HepG2 (cell line): Measurements from ENCODE around the gene SPATA13. TPM values are rescaled to one million over a fixed set of nuclear protein-coding genes. Genes with fewer than 3 reads are reported as not detected.

Experiments used
- ATAC-seq: fragments of 200-7000 bp; cut with Tn5 transposase; 3 replicates; pipeline ENCODE4 v1.9.1; 2020; ENCODE audit warnings: mild to moderate bottlenecking, moderate library complexity
- BruUV-seq: library from RNA; stranded (reverse); fragments of 400-500 nt; replicated peaks from 2 replicates; lab custom pipeline; 2021; lab: Mats Ljungman, UMichigan
- CTCF ChIA-PET: fragments of 300-600 bp; formaldehyde crosslinking; extraction: SDS; loops from one replicate; lab custom pipeline; 2021; ENCODE audit warnings: low total read pairs, inconsistent platforms, low intra/inter-chr PET ratio; lab: Yijun Ruan, JAX
- POLR2A ChIA-PET: fragments of 350-600 bp; sonication (Branson Sonifier 250); formaldehyde crosslinking; loops from one replicate; lab custom pipeline; 2020; ENCODE audit warnings: antibody characterized with exemption, inconsistent platforms; lab: Yijun Ruan, JAX
- DNase-seq: peaks from one replicate; pipeline ENCODE4 v3.0.0-alpha.2; 2015; ENCODE audit warnings: low spot score
- FAIRE-seq: peaks from 3 replicates; lab custom pipeline; 2011; peaks lifted over from hg19 to GRCh38; lab: Jason Lieb, UNC
- H2AFZ ChIP-seq: one replicate; pipeline ENCODE4 v1.6.1; 2011; ENCODE audit warnings: low read length, inconsistent platforms
- H3K27ac ChIP-seq: fragments of 300-600 bp; 3 replicates; pipeline ENCODE4 v1.8.0; 2011; ENCODE audit warnings: mixed run types, mild to moderate bottlenecking, mixed read lengths, low read length, inconsistent platforms; ENCODE audit not compliant: insufficient read depth; ENCODE audit errors: extremely low read length
- H3K27me3 ChIP-seq, 2 experiments: fragments of 200-600 bp in 1 of 2; 2 replicates in 1 of 2; 3 replicates in 1 of 2; pipeline versions ENCODE4 v1.6.0 to v1.8.0; 2011; ENCODE audit warnings: low read length in 2 of 2, mild to moderate bottlenecking in 2 of 2, moderate library complexity in 2 of 2, inconsistent platforms in 1 of 2; ENCODE audit not compliant: insufficient read depth in 2 of 2, control insufficient read depth in 1 of 2
- H3K36me3 ChIP-seq, 2 experiments: fragments of 200-600 bp in 1 of 2; replicated peaks in 1 of 2; 2 replicates in 1 of 2; 3 replicates in 1 of 2; pipeline versions ENCODE4 v1.5.1 to v1.8.0; 2011; ENCODE audit warnings: low read length in 2 of 2, inconsistent platforms in 1 of 2; ENCODE audit not compliant: insufficient read depth in 2 of 2, control insufficient read depth in 1 of 2
- H3K4me1 ChIP-seq: 2 replicates; pipeline ENCODE4 v1.5.1; 2012; ENCODE audit warnings: low read length, inconsistent platforms; ENCODE audit not compliant: insufficient read depth
- H3K4me2 ChIP-seq: 2 replicates; pipeline ENCODE4 v1.6.0; 2011; ENCODE audit warnings: low read depth, low read length, inconsistent platforms
- H3K4me3 ChIP-seq, 3 experiments: fragments of 200-600 bp in 1 of 3; sonication (generic), shearing (Covaris generic) in 1 of 3; replicated peaks in 1 of 3; 2 replicates each; pipeline ENCODE4 v1.5.1; 2011 to 2016; ENCODE audit warnings: low read length in 3 of 3, inconsistent platforms in 2 of 3, low read depth in 2 of 3, mild to moderate bottlenecking in 2 of 3, control low read depth in 1 of 3, mixed read lengths in 1 of 3; ENCODE audit not compliant: insufficient read depth in 1 of 3
- H3K79me2 ChIP-seq: one replicate; pipeline ENCODE4 v1.6.1; 2011; ENCODE audit warnings: low read length, inconsistent platforms; ENCODE audit not compliant: insufficient read depth
- H3K9ac ChIP-seq: 2 replicates; pipeline ENCODE4 v1.6.0; 2011; ENCODE audit warnings: mild to moderate bottlenecking, low read depth, low read length, inconsistent platforms; ENCODE audit not compliant: insufficient read depth
- H3K9me3 ChIP-seq: 2 replicates; pipeline ENCODE4 v1.5.1; 2012; ENCODE audit warnings: mild to moderate bottlenecking, low read length
- H4K20me1 ChIP-seq: 2 replicates; pipeline ENCODE4 v1.6.0; 2011; ENCODE audit warnings: inconsistent platforms, mild to moderate bottlenecking, low read length, moderate library complexity; ENCODE audit not compliant: insufficient read depth
- DR1 ChIP-seq: sonication (generic); formaldehyde crosslinking; IDR thresholded peaks from 2 replicates; pipeline ENCODE4 v1.8.0; 2021; ENCODE audit warnings: mild to moderate bottlenecking, missing genetic modification reagents, inconsistent platforms
- ETV5 ChIP-seq: IDR thresholded peaks from 2 replicates; pipeline ENCODE4 v1.6.1; 2018; ENCODE audit warnings: missing biosample characterization, missing genetic modification reagents, inconsistent platforms, borderline replicate concordance
- GPN1 ChIP-seq: sonication (generic); formaldehyde crosslinking; IDR thresholded peaks from 2 replicates; pipeline ENCODE4 v1.5.1; 2020; ENCODE audit warnings: missing genetic modification reagents, borderline replicate concordance
- HNF4A ChIP-seq: sonication (generic); formaldehyde crosslinking; IDR thresholded peaks from 2 replicates; pipeline ENCODE4 v1.4.0; 2020; ENCODE audit warnings: missing genetic modification reagents
- KAT7 ChIP-seq: IDR thresholded peaks from 2 replicates; pipeline ENCODE4 v1.6.1; 2018; ENCODE audit warnings: borderline replicate concordance, missing compliant biosample characterization
- KIAA2018 ChIP-seq: sonication (generic); formaldehyde crosslinking; IDR thresholded peaks from 2 replicates; pipeline ENCODE4 v1.5.0; 2020; ENCODE audit warnings: mild to moderate bottlenecking, missing genetic modification reagents, borderline replicate concordance
- KLF9 ChIP-seq: IDR thresholded peaks from 2 replicates; pipeline ENCODE4 v1.6.1; 2016; ENCODE audit warnings: low read depth
- MYPOP ChIP-seq: sonication (generic); formaldehyde crosslinking; IDR thresholded peaks from 2 replicates; pipeline ENCODE4 v1.8.1; 2023; ENCODE audit warnings: mild to moderate bottlenecking, moderate library complexity, missing genetic modification reagents
- SIN3B ChIP-seq: fragments of 150-350 bp; IDR thresholded peaks from 2 replicates; pipeline ENCODE4 v1.6.1; 2014; ENCODE audit warnings: low read length
- ZBTB43 ChIP-seq: sonication (generic); formaldehyde crosslinking; conservative IDR thresholded peaks from 2 replicates; pipeline ENCODE4 v1.4.0; 2020; ENCODE audit warnings: missing genetic modification reagents
- ZNF205 ChIP-seq: IDR thresholded peaks from 2 replicates; pipeline ENCODE4 v1.6.1; 2018; ENCODE audit warnings: missing biosample characterization, missing genetic modification reagents
- WGBS: methylation state at CpG from one replicate; pipeline ENCODE4 v1.1.6; 2017; ENCODE audit warnings: low lambda C conversion rate; 5-methylcytosine and 5-hydroxymethylcytosine counted together
- in situ Hi-C: cut with HindIII; loops from 2 replicates; pipeline ENCODE4 v1.10.0; 2017; ENCODE audit warnings: low pct_unique_long_range_greater_than_20kb; ENCODE audit not compliant: extremely low pct_ligation_motif_present
- intact Hi-C: fragments of 100-400 bp; cut with micrococcal nuclease; formaldehyde crosslinking; loops from one replicate; pipeline ENCODE4 v1.10.0; 2022; ENCODE audit not compliant: unreplicated experiment
- polyA plus RNA-seq, 8 experiments: library from polyadenylated mRNA; depleted of rRNA in 3 of 8; stranded (reverse) in 7 of 8; unstranded in 1 of 8; fragments of >200 nt; fragmentation: Illumina TruSeq in 4 of 8; extraction: Trizol in 4 of 8; gene quantifications; 2 replicates each; pipeline versions ENCODE4 v1.2.1 to v1.2.3, GENCODE V29; 2011 to 2016; ENCODE audit warnings: low read depth in 4 of 8, missing spikeins in 1 of 8, mixed read lengths in 1 of 8; ENCODE audit not compliant: insufficient read depth in 1 of 8
- total RNA-seq, 5 experiments: library from RNA; depleted of rRNA; stranded (reverse); fragments of >200 nt; fragmentation: Illumina TruSeq; extraction: Trizol; gene quantifications; 2 replicates each; pipeline ENCODE4 v1.2.3, GENCODE V29; 2016; ENCODE audit warnings: low read depth in 1 of 5

Gene SPATA13
- total and polyA plus RNA-seq, 2 of the 13 experiments (the other 11 are each of a cell fraction or from before 2014, with no cell fraction given), result 11.3 to 14.2 TPM

- Histone ChIP-seq H3K4me2 (peak overlapping the region; percentile 87), H3K4me1 (peaks cover 64% of the 10 kb centered on the region), H3K9me3 (no peaks in the 10 kb centered on the region), H3K27me3 (no peaks in the 10 kb centered on the region), H2AFZ (no peak overlapping the region), H3K79me2 (peaks cover 51% of the 10 kb centered on the region), H3K9ac (no peak overlapping the region), H4K20me1 (no peaks in the 10 kb centered on the region), H3K4me3 (peak overlapping the region in 2 of 3 experiments; percentile 48 to 71; a peak in 2 of 6 replicates), H3K36me3 (no peaks in the 10 kb centered on the region), H3K27ac (peak overlapping the region; percentile 98)
- ChIA-PET POLR2A (interaction anchor here (3.2 to 5.0 kb wide), 2 partner anchors 25 to 32 kb away, joined by 17 to 45 read pairs; partner anchors contain the start of gene SPATA13), CTCF (no interaction called here)
- ATAC-seq (no peak), FAIRE-seq (no peak), DNase-seq (no peak)
- no TSS peak for BruUV-seq
- WGBS, result 97% methylated on average over 7 of the region's 7 CpGs
- intact Hi-C loops (loop anchor here (2.0 kb wide), 1 partner anchor 35 kb away; no protein-coding TSS in a partner anchor), in situ Hi-C loops (no loop called here)
- no peak for TF ChIP-seq ZNF205 (CRISPR knock-in tag)
- TF ChIP-seq DR1 (CRISPR knock-in tag), result no peak
- no peak for TF ChIP-seq GPN1 (CRISPR knock-in tag)
- TF ChIP-seq KIAA2018, result no peak
- no peak for TF ChIP-seq KLF9 (CRISPR knock-in tag)
- no peak for TF ChIP-seq ZBTB43
- no peak for TF ChIP-seq KAT7 (CRISPR knock-in tag)
- no peak for TF ChIP-seq ETV5 (CRISPR knock-in tag)
- no peak for TF ChIP-seq MYPOP
- TF ChIP-seq SIN3B, result no peak
- TF ChIP-seq HNF4A (CRISPR knock-in tag), result no peak
Measured at GRCh38 chr13:24185591-24186232, 25.2 kb downstream of the SPATA13 start.
